HepG2 (cell line): ENCODE results near the gene MFSD12. TPM values are rescaled to one million over a fixed set of nuclear protein-coding genes. Genes with fewer than 3 reads are reported as not detected.

Experiments used
- CBFB ChIP-seq: sonication (generic); formaldehyde crosslinking; IDR thresholded peaks from 2 replicates; pipeline ENCODE4 v1.4.0; 2020; ENCODE audit warnings: missing genetic modification reagents
- E2F2 ChIP-seq: sonication (generic); formaldehyde crosslinking; IDR thresholded peaks from 2 replicates; pipeline ENCODE4 v1.4.0; 2020; ENCODE audit warnings: missing genetic modification reagents, borderline replicate concordance
- GPN1 ChIP-seq: sonication (generic); formaldehyde crosslinking; IDR thresholded peaks from 2 replicates; pipeline ENCODE4 v1.5.1; 2020; ENCODE audit warnings: missing genetic modification reagents, borderline replicate concordance
- HNF1B ChIP-seq: sonication (generic); formaldehyde crosslinking; IDR thresholded peaks from 2 replicates; pipeline ENCODE4 v1.5.1; 2020; ENCODE audit warnings: mild to moderate bottlenecking, moderate library complexity, missing genetic modification reagents
- HNRNPLL ChIP-seq: fragments of 200-400 bp; formaldehyde crosslinking; IDR thresholded peaks from 2 replicates; pipeline ENCODE4 v1.6.1; 2017; ENCODE audit warnings: mild to moderate bottlenecking, low read depth, low read length; ENCODE audit not compliant: poor library complexity, severe bottlenecking
- KDM3A ChIP-seq: IDR thresholded peaks from 2 replicates; pipeline ENCODE4 v1.6.1; 2018; ENCODE audit warnings: low read depth, missing compliant biosample characterization
- NFE2L2 ChIP-seq: fragments of 150-350 bp; IDR thresholded peaks from 2 replicates; pipeline ENCODE4 v1.6.1; 2014; ENCODE audit warnings: low read length
- NFKB2 ChIP-seq: sonication (generic); formaldehyde crosslinking; IDR thresholded peaks from 2 replicates; pipeline ENCODE4 v1.4.0; 2020; ENCODE audit warnings: missing genetic modification reagents, borderline replicate concordance
- NR1H2 ChIP-seq: sonication (generic); formaldehyde crosslinking; IDR thresholded peaks from 2 replicates; pipeline ENCODE4 v1.8.1; 2022; ENCODE audit warnings: low read depth, missing genetic modification reagents, borderline replicate concordance
- UBTF ChIP-seq: sonication (generic); formaldehyde crosslinking; IDR thresholded peaks from 2 replicates; pipeline ENCODE4 v1.4.0; 2020; ENCODE audit warnings: mild to moderate bottlenecking, missing genetic modification reagents
- ZBTB33 ChIP-seq: sonication (generic); formaldehyde crosslinking; IDR thresholded peaks from 2 replicates; pipeline ENCODE4 v1.4.0; 2020; ENCODE audit warnings: missing genetic modification reagents
- ZBTB8A ChIP-seq: sonication (generic); formaldehyde crosslinking; IDR thresholded peaks from 2 replicates; pipeline ENCODE4 v1.4.0; 2020; ENCODE audit warnings: mild to moderate bottlenecking, low read depth, missing genetic modification reagents, borderline replicate concordance
- ZFP36L1 ChIP-seq: sonication (generic); formaldehyde crosslinking; IDR thresholded peaks from 2 replicates; pipeline ENCODE4 v1.8.0; 2022; ENCODE audit warnings: mild to moderate bottlenecking, missing genetic modification reagents, moderate library complexity
- ZFP36L2 ChIP-seq: sonication (generic); formaldehyde crosslinking; IDR thresholded peaks from 2 replicates; pipeline ENCODE4 v1.4.0; 2020; ENCODE audit warnings: missing genetic modification reagents
- ZNF17 ChIP-seq: sonication (generic); formaldehyde crosslinking; IDR thresholded peaks from 2 replicates; pipeline ENCODE4 v1.5.0; 2020; ENCODE audit warnings: mild to moderate bottlenecking, missing genetic modification reagents
- ZNF354B ChIP-seq: sonication (generic); formaldehyde crosslinking; IDR thresholded peaks from 2 replicates; pipeline ENCODE4 v1.8.0; 2022; ENCODE audit warnings: mild to moderate bottlenecking, missing genetic modification reagents
- ZNF589 ChIP-seq: sonication (generic); formaldehyde crosslinking; conservative IDR thresholded peaks from 2 replicates; pipeline ENCODE4 v1.8.0; 2022; ENCODE audit warnings: mild to moderate bottlenecking, moderate library complexity, missing genetic modification reagents
- ZNF605 ChIP-seq: sonication (generic); formaldehyde crosslinking; IDR thresholded peaks from 2 replicates; pipeline ENCODE4 v1.8.0; 2022; ENCODE audit warnings: mild to moderate bottlenecking, missing genetic modification reagents
- ZNF691 ChIP-seq: sonication (generic); formaldehyde crosslinking; IDR thresholded peaks from 2 replicates; pipeline ENCODE4 v1.4.0; 2020; ENCODE audit warnings: missing genetic modification reagents, low read depth, mild to moderate bottlenecking, borderline replicate concordance
- ZNF737 ChIP-seq: sonication (generic); formaldehyde crosslinking; IDR thresholded peaks from 2 replicates; pipeline ENCODE4 v1.5.0; 2020; ENCODE audit warnings: missing genetic modification reagents, mild to moderate bottlenecking, borderline replicate concordance
- ZNF75D ChIP-seq: sonication (generic); formaldehyde crosslinking; IDR thresholded peaks from 2 replicates; pipeline ENCODE4 v1.8.1; 2023; ENCODE audit warnings: missing genetic modification reagents, mild to moderate bottlenecking, borderline replicate concordance
- polyA plus RNA-seq, 8 experiments: library from polyadenylated mRNA; depleted of rRNA in 3 of 8; stranded (reverse) in 7 of 8; unstranded in 1 of 8; fragments of >200 nt; fragmentation: Illumina TruSeq in 4 of 8; extraction: Trizol in 4 of 8; gene quantifications; 2 replicates each; pipeline versions ENCODE4 v1.2.1 to v1.2.3, GENCODE V29; 2011 to 2016; ENCODE audit warnings: low read depth in 4 of 8, missing spikeins in 1 of 8, mixed read lengths in 1 of 8; ENCODE audit not compliant: insufficient read depth in 1 of 8
- total RNA-seq, 5 experiments: library from RNA; depleted of rRNA; stranded (reverse); fragments of >200 nt; fragmentation: Illumina TruSeq; extraction: Trizol; gene quantifications; 2 replicates each; pipeline ENCODE4 v1.2.3, GENCODE V29; 2016; ENCODE audit warnings: low read depth in 1 of 5

The MFSD12 gene
- total and polyA plus RNA-seq, 2 of the 13 experiments (the other 11 are each of a cell fraction or from before 2014, with no cell fraction given) = 27.2 to 29.1 TPM

GRCh38 chr19:3557461-3558248 is at the start of gene MFSD12 (continued):
- TF ChIP-seq ZFP36L2 (CRISPR knock-in tag) = no peak
- peak; percentile 32; the same call in 1 of the 2 replicates for TF ChIP-seq CBFB (CRISPR knock-in tag)
- no peak for TF ChIP-seq ZNF75D (CRISPR knock-in tag)
- TF ChIP-seq ZBTB8A (CRISPR knock-in tag) = no peak
- TF ChIP-seq ZNF691 (CRISPR knock-in tag) = no peak
- TF ChIP-seq NR1H2 = no peak
- TF ChIP-seq ZNF605 (CRISPR knock-in tag) = no peak
- TF ChIP-seq ZNF354B (CRISPR knock-in tag) = no peak
- 0 out of 2 replicates have a peak, but pooled peaks have one; percentile 28 for TF ChIP-seq E2F2 (CRISPR knock-in tag)
- no peak for TF ChIP-seq ZNF589 (CRISPR knock-in tag)
- peak; percentile 62; the same call in 1 of the 2 replicates for TF ChIP-seq KDM3A (CRISPR knock-in tag)
- peak; percentile 31; the same call in 1 of the 2 replicates for TF ChIP-seq NFKB2 (CRISPR knock-in tag)
- TF ChIP-seq ZNF17 (CRISPR knock-in tag) = no peak
- TF ChIP-seq NFE2L2 = no peak
- TF ChIP-seq GPN1 = no peak
- peak; percentile 69; the same call in 1 of the 2 replicates for TF ChIP-seq HNF1B (CRISPR knock-in tag)
- no peak for TF ChIP-seq ZNF737 (CRISPR knock-in tag)
- peak; percentile 54 for TF ChIP-seq HNRNPLL
- 0 out of 2 replicates have a peak, but pooled peaks have one; percentile 46 for TF ChIP-seq ZFP36L1 (CRISPR knock-in tag)
- peak; percentile 24; the same call in 1 of the 2 replicates for TF ChIP-seq UBTF
- no peak for TF ChIP-seq ZBTB33 (CRISPR knock-in tag)
